SK-N-SH treated with all-trans-retinoic acid at 6 μM for 48 hours (cell line): ENCODE data around the gene DTHD1.

Source experiments
- ATAC-seq: fragments of 200-7000 bp; cut with Tn5 transposase; 3 replicates; pipeline ENCODE4 v1.9.1; 2020; ENCODE audit warnings: mild to moderate bottlenecking, moderate library complexity
- ARNTL ChIP-seq: fragments of 450-650 bp; formaldehyde crosslinking; IDR thresholded peaks from 2 replicates; pipeline ENCODE4 v1.5.0; 2020; ENCODE audit warnings: low read depth, mild to moderate bottlenecking, moderate library complexity, borderline replicate concordance
- BACH2 ChIP-seq: fragments of 250-450 bp; sonication (Bioruptor Pico); IDR thresholded peaks from 2 replicates; pipeline ENCODE4 v1.9.0; 2021; ENCODE audit warnings: mild to moderate bottlenecking, borderline replicate concordance
- CSDC2 ChIP-seq: fragments of 250-450 bp; sonication (Bioruptor Pico); IDR thresholded peaks from 2 replicates; pipeline ENCODE4 v1.5.0; 2020; ENCODE audit warnings: mild to moderate bottlenecking, moderate library complexity
- ESRRG ChIP-seq: fragments of 250-450 bp; sonication (Bioruptor Pico); IDR thresholded peaks from 2 replicates; pipeline ENCODE4 v1.6.1; 2021; ENCODE audit warnings: mild to moderate bottlenecking
- GLIS3 ChIP-seq: fragments of 250-450 bp; sonication (Bioruptor Pico); IDR thresholded peaks from 2 replicates; pipeline ENCODE4 v1.5.0; 2020; ENCODE audit warnings: mild to moderate bottlenecking, moderate library complexity
- ISL1 ChIP-seq: fragments of 250-450 bp; sonication (Bioruptor Pico); IDR thresholded peaks from 2 replicates; pipeline ENCODE4 v2.1.2; 2022; ENCODE audit warnings: mild to moderate bottlenecking, moderate library complexity
- OSR1 ChIP-seq: fragments of 250-450 bp; sonication (Bioruptor Pico); IDR thresholded peaks from 2 replicates; pipeline ENCODE4 v1.8.0; 2022; ENCODE audit warnings: moderate library complexity, mild to moderate bottlenecking, inconsistent platforms
- PPARA ChIP-seq: fragments of 250-450 bp; sonication (Bioruptor Pico); IDR thresholded peaks from 2 replicates; pipeline ENCODE4 v1.5.0; 2020; ENCODE audit warnings: mild to moderate bottlenecking, borderline replicate concordance
- SNAI2 ChIP-seq: fragments of 250-450 bp; sonication (Bioruptor Pico); IDR thresholded peaks from 2 replicates; pipeline ENCODE4 v1.5.0; 2020; ENCODE audit warnings: mild to moderate bottlenecking, moderate library complexity
- TCF4 ChIP-seq: fragments of 250-450 bp; sonication (Bioruptor Pico); IDR thresholded peaks from 2 replicates; pipeline ENCODE4 v1.8.0; 2021; ENCODE audit warnings: mild to moderate bottlenecking, moderate library complexity, borderline replicate concordance
- ZC3H10 ChIP-seq: fragments of 250-450 bp; sonication (Bioruptor Pico); IDR thresholded peaks from 2 replicates; pipeline ENCODE4 v1.5.1; 2021; ENCODE audit warnings: mild to moderate bottlenecking, moderate library complexity
- ZFP3 ChIP-seq: fragments of 250-450 bp; sonication (Bioruptor Pico); IDR thresholded peaks from 2 replicates; pipeline ENCODE4 v1.5.0; 2020; ENCODE audit warnings: mild to moderate bottlenecking, moderate library complexity
- ZFP30 ChIP-seq: fragments of 450-650 bp; formaldehyde crosslinking; IDR thresholded peaks from 2 replicates; pipeline ENCODE4 v1.5.0; 2022; ENCODE audit warnings: mild to moderate bottlenecking, moderate library complexity
- ZNF565 ChIP-seq: fragments of 450-650 bp; formaldehyde crosslinking; conservative IDR thresholded peaks from 2 replicates; pipeline ENCODE4 v1.5.0; 2020; ENCODE audit warnings: low read depth, mild to moderate bottlenecking, moderate library complexity
- ZNF70 ChIP-seq: fragments of 450-650 bp; formaldehyde crosslinking; IDR thresholded peaks from 2 replicates; pipeline ENCODE4 v1.5.0; 2020; ENCODE audit warnings: mild to moderate bottlenecking, moderate library complexity
- ZNF8 ChIP-seq: fragments of 450-650 bp; formaldehyde crosslinking; IDR thresholded peaks from 2 replicates; pipeline ENCODE4 v1.5.0; 2020; ENCODE audit warnings: mild to moderate bottlenecking, moderate library complexity
- TF ChIP-seq, protein P1 (sequence below): fragments of 250-450 bp; sonication (Bioruptor Pico); IDR thresholded peaks from 2 replicates; pipeline ENCODE4 v1.8.0; 2021; ENCODE audit warnings: low read depth, mild to moderate bottlenecking, moderate library complexity, borderline replicate concordance
- TF ChIP-seq, protein P2 (sequence below): fragments of 250-450 bp; sonication (Bioruptor Pico); IDR thresholded peaks from 2 replicates; pipeline ENCODE4 v1.5.1; 2020; ENCODE audit warnings: low read depth, mild to moderate bottlenecking, moderate library complexity
- TF ChIP-seq, protein P3 (sequence below): fragments of 250-450 bp; sonication (Bioruptor Pico); IDR thresholded peaks from 2 replicates; pipeline ENCODE4 v1.8.0; 2020; ENCODE audit warnings: mild to moderate bottlenecking, moderate library complexity, borderline replicate concordance
- TF ChIP-seq, protein P4 (sequence below): fragments of 250-450 bp; sonication (Bioruptor Pico); IDR thresholded peaks from 2 replicates; pipeline ENCODE4 v1.5.1; 2021; ENCODE audit warnings: mild to moderate bottlenecking, moderate library complexity
- TF ChIP-seq, protein P5 (sequence below): fragments of 250-450 bp; sonication (Bioruptor Pico); IDR thresholded peaks from 2 replicates; pipeline ENCODE4 v1.5.0; 2020; ENCODE audit warnings: mild to moderate bottlenecking, moderate library complexity

Gene DTHD1

DNA sequence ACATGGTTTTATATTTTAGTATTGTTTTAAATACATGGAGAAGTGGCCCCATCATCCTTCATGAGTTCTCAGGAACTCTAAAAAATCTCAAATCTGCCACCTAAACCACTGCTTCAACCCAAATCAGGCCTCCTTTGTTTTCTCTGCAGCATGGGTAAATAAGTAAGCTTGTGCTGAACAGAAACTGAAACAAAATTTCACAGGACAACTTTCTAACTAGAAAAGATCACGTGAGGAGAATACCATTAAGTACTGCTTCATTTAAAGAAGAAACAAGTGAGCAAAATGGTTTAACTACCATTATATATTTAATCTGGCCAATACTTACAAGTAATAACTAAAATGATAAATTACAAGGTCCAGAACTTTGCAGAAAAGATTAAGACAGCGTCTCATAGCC lies 39.6 kb upstream of the DTHD1 start:
- no peak for ATAC-seq
- TF ChIP-seq, protein P1, sequence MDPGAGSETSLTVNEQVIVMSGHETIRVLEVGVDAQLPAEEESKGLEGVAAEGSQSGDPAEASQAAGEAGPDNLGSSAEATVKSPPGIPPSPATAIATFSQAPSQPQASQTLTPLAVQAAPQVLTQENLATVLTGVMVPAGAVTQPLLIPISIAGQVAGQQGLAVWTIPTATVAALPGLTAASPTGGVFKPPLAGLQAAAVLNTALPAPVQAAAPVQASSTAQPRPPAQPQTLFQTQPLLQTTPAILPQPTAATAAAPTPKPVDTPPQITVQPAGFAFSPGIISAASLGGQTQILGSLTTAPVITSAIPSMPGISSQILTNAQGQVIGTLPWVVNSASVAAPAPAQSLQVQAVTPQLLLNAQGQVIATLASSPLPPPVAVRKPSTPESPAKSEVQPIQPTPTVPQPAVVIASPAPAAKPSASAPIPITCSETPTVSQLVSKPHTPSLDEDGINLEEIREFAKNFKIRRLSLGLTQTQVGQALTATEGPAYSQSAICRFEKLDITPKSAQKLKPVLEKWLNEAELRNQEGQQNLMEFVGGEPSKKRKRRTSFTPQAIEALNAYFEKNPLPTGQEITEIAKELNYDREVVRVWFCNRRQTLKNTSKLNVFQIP = no peak
- TF ChIP-seq PPARA (no peak), TCF4 (no peak), SNAI2 (CRISPR knock-in tag) (no peak), ZFP30 (no peak), ZNF565 (CRISPR knock-in tag) (no peak), ZFP3 (no peak), GLIS3 (no peak), ZNF8 (CRISPR knock-in tag) (no peak), ZNF70 (CRISPR knock-in tag) (no peak), OSR1 (no peak), ISL1 (CRISPR knock-in tag) (no peak), CSDC2 (CRISPR knock-in tag) (no peak)
- TF ChIP-seq, protein P2, sequence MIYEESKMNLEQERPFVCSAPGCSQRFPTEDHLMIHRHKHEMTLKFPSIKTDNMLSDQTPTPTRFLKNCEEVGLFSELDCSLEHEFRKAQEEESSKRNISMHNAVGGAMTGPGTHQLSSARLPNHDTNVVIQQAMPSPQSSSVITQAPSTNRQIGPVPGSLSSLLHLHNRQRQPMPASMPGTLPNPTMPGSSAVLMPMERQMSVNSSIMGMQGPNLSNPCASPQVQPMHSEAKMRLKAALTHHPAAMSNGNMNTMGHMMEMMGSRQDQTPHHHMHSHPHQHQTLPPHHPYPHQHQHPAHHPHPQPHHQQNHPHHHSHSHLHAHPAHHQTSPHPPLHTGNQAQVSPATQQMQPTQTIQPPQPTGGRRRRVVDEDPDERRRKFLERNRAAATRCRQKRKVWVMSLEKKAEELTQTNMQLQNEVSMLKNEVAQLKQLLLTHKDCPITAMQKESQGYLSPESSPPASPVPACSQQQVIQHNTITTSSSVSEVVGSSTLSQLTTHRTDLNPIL (CRISPR knock-in tag) = no peak
- TF ChIP-seq, protein P3, sequence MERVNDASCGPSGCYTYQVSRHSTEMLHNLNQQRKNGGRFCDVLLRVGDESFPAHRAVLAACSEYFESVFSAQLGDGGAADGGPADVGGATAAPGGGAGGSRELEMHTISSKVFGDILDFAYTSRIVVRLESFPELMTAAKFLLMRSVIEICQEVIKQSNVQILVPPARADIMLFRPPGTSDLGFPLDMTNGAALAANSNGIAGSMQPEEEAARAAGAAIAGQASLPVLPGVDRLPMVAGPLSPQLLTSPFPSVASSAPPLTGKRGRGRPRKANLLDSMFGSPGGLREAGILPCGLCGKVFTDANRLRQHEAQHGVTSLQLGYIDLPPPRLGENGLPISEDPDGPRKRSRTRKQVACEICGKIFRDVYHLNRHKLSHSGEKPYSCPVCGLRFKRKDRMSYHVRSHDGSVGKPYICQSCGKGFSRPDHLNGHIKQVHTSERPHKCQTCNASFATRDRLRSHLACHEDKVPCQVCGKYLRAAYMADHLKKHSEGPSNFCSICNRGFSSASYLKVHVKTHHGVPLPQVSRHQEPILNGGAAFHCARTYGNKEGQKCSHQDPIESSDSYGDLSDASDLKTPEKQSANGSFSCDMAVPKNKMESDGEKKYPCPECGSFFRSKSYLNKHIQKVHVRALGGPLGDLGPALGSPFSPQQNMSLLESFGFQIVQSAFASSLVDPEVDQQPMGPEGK = no peak

DNA sequence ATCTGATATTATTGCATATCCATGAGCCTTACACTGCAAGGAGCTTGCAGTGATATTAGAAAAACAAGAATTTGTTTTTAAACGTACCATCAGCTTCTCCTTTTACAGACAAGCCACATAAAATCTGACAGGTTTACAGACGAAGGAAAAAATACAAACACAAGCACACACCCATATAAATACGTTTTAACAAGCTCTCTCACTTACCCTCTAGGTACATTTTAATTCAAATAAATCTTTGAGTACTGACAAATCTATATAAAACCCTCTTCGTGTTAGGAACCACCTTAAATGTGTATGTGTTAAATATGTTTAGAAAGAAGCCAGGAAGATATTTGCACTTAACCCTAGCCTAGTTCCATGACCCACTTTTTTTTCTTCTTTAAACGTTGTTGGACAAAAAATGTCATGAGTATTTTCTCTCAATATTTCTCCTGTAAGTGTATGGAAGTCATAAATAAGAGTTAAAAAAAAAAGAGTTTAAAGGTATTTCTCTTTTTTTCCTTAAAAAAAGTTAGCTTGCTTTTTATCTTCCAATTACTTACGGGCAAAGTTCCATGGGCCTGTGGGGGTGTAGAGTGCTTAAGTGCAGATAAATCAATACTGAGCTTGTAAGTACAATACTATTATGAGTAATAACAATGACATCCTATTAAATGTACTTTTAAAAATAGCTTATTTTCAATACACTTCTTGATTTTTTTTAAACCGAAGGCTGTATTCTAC lies 38.6 kb upstream of the DTHD1 start:
- TF ChIP-seq PPARA (no peak), ESRRG (CRISPR knock-in tag) (no peak), ARNTL (CRISPR knock-in tag) (no peak), ZC3H10 (CRISPR knock-in tag) (no peak)
- TF ChIP-seq, protein P4, sequence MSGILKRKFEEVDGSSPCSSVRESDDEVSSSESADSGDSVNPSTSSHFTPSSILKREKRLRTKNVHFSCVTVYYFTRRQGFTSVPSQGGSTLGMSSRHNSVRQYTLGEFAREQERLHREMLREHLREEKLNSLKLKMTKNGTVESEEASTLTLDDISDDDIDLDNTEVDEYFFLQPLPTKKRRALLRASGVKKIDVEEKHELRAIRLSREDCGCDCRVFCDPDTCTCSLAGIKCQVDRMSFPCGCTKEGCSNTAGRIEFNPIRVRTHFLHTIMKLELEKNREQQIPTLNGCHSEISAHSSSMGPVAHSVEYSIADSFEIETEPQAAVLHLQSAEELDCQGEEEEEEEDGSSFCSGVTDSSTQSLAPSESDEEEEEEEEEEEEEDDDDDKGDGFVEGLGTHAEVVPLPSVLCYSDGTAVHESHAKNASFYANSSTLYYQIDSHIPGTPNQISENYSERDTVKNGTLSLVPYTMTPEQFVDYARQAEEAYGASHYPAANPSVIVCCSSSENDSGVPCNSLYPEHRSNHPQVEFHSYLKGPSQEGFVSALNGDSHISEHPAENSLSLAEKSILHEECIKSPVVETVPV (CRISPR knock-in tag) = no peak
- TF ChIP-seq, protein P1 = no peak
- ATAC-seq = no peak

DNA sequence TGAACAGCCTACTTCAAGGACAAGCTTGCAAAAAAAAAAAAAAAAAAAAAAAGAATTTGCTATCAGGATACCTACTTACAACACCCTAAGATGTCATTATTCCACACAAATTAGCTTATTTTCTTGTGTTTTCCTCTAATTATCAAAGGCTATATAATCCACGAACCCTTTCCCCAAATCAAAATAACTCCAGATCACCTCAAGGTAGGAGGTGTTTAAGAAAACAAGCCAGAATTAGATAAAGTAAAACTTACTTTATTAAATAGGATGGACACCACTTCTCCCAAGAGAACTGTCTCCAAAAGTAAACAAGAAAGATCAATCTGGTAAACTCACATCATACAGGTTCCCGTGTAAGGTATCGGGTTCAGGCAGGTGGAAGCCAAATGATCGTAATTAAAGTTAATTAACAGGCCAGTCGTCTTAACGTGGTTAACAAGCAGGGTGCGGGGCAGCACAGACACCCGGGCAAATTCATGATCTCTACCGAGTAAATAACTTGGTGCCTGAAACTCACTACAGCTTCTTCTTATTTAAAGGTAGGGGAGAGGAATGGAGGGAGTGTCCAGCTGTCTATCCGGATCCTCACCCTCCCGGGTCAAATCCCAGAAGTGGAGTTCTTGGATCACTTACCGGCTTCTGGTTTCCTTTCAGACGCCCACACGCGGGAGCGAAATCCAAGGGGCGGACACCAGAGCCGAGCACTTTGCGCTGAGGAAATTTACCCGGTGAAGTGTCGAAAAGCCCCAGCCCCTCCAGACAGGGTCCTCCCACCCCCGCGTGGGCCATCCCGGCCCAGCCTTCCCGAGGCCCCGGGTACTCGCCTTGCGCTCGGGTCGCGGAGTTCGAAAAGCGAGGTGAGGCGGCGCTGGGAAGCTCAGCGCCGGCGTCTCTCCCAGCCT lies 37.8 kb upstream of the DTHD1 start:
- peak; percentile 28; the same call in 2 of the 3 replicates for ATAC-seq
- no peak for TF ChIP-seq BACH2 (CRISPR knock-in tag)
- TF ChIP-seq, protein P5, sequence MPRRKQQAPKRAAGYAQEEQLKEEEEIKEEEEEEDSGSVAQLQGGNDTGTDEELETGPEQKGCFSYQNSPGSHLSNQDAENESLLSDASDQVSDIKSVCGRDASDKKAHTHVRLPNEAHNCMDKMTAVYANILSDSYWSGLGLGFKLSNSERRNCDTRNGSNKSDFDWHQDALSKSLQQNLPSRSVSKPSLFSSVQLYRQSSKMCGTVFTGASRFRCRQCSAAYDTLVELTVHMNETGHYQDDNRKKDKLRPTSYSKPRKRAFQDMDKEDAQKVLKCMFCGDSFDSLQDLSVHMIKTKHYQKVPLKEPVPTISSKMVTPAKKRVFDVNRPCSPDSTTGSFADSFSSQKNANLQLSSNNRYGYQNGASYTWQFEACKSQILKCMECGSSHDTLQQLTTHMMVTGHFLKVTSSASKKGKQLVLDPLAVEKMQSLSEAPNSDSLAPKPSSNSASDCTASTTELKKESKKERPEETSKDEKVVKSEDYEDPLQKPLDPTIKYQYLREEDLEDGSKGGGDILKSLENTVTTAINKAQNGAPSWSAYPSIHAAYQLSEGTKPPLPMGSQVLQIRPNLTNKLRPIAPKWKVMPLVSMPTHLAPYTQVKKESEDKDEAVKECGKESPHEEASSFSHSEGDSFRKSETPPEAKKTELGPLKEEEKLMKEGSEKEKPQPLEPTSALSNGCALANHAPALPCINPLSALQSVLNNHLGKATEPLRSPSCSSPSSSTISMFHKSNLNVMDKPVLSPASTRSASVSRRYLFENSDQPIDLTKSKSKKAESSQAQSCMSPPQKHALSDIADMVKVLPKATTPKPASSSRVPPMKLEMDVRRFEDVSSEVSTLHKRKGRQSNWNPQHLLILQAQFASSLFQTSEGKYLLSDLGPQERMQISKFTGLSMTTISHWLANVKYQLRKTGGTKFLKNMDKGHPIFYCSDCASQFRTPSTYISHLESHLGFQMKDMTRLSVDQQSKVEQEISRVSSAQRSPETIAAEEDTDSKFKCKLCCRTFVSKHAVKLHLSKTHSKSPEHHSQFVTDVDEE = no peak
